Right renal pelvis (tissue), 4 donors: ENCODE results near the gene ACVR1B. TPM values are rescaled to one million over a fixed set of nuclear protein-coding genes. Genes with fewer than 3 reads are reported as not detected.
"Not testable (repeated sequence)": the region's sequence is repeated elsewhere in the genome, so short reads cannot be mapped to it uniquely, and the experiment has no call there.

Experiments used
- DNase-seq, 4 donors: peaks; one replicate each; pipeline ENCODE4 v3.0.0-alpha.2; 2013; ENCODE audit warnings: low read depth in 4 of 4, low spot score in 3 of 4, missing footprints in 1 of 4
- polyA plus RNA-seq, 4 donors: library from polyadenylated mRNA; unstranded; fragments of 120-200 nt; gene quantifications; one replicate each; pipeline ENCODE4 v1.2.1, GENCODE V29; 2013; ENCODE audit not compliant: insufficient read length in 4 of 4

Gene ACVR1B
- polyA plus RNA-seq, 4 donors, result 59.1 to 61.9 (median 59.3) TPM

GRCh38 chr12:51963477-51963876 is 12.0 kb downstream of the ACVR1B start:
- no peak for DNase-seq

DNA sequence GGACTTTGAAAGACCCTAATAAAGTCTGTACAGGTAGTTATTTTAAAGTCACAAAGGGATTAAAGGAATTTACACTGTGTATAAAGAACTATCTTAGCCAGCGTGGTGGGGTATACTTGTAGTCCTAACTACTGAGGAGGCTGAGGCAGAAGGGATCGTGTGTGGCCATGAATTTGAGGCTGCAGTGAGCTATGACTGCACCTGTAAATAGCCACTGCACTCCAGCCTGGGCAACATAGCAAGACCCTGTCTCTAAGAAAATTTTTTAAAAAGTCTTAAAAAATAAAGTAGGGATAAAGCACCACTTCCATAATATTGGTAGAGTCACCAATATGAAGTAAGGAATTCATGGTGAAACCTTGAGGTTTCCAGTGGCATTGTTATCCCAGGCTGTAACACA is 18.1 kb downstream of the ACVR1B start:
- no peak for DNase-seq

DNA sequence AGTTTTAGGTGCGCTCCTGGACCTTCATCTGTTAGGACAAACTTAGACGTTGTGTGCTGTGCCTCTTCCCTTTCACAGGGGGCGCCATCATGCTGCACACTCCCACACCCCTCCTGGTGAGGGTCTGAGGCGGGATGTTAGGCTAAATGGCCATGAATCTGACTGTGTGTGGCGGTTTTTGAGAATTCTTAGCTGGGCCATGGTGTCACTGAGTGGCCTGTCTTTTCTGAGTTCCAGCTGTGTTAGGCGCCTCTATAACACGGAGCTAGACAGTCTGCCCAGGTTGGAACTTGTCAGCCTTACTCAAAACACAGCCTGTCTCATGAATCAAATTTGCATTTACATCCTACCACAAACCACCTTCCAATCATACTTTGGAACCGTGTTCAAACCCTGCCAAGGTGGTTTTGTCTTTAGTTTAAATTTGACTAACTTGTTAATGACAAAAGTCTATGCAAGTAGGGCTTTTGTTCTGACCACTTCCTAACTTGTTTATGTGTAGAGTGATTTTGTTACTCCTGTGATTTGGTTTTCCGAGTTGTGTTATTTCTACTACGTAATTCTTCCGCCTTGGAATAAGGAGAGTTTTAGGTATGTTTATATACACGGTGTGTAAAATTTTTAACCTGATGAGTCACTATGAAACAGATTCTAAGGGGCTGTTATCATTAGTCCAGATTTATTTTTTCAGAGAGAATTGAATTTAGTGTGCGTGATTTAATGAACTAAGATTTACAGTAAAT is 19.6 kb downstream of the ACVR1B start:
- DNase-seq, result peak in 1 of 4 donors; percentile 42

GRCh38 chr12:51971679-51972421 is 20.4 kb downstream of the ACVR1B start:
- DNase-seq, result no peak

- DNase-seq, result no peak
Measured at GRCh38 chr12:51972422-51972812, 20.9 kb downstream of the ACVR1B start.

- no peak for DNase-seq
Measured at GRCh38 chr12:51972849-51973273, 21.4 kb downstream of the ACVR1B start.

- no peak for DNase-seq
Measured at GRCh38 chr12:51973560-51973959, 22.1 kb downstream of the ACVR1B start.

- DNase-seq, result no peak
Measured at GRCh38 chr12:51974646-51975045, 23.1 kb downstream of the ACVR1B start.

DNA sequence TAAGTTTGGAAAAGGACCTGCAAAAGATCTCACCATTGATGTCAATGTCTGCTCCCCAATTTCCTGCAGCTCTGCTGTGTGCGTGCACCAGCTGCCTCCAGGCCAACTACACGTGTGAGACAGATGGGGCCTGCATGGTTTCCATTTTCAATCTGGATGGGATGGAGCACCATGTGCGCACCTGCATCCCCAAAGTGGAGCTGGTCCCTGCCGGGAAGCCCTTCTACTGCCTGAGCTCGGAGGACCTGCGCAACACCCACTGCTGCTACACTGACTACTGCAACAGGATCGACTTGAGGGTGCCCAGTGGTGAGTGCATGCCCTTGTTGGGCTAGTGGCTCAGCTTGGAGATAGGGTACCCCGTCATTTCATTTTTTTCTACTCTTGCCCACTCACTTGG is 23.7 kb downstream of the ACVR1B start:
- DNase-seq, result no peak

GRCh38 chr12:51976376-51977160 is 25.1 kb downstream of the ACVR1B start:
- DNase-seq, result peak in 1 of 4 donors; percentile 77

DNA sequence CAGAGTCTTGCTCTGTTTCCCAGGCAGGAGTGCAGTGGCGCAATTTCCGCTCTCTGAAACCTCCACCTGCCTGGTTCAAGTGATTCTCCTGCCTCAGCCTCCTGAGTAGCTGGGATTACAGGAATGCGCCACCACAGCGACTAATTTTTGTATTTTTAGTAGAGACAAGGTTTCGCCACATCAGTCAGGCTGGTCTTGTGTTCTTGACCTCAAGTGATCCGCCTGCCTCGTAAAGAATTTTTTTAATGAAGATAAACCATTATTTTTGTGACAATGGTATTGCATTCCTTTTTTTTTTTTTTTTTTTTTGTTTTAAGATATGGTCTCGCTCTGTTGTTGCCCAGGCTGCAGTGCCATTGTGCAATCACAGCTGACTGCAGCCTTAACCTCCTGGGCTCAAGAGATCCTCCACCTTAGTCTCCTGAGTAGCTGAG is 25.8 kb downstream of the ACVR1B start:
- no peak for DNase-seq

DNA sequence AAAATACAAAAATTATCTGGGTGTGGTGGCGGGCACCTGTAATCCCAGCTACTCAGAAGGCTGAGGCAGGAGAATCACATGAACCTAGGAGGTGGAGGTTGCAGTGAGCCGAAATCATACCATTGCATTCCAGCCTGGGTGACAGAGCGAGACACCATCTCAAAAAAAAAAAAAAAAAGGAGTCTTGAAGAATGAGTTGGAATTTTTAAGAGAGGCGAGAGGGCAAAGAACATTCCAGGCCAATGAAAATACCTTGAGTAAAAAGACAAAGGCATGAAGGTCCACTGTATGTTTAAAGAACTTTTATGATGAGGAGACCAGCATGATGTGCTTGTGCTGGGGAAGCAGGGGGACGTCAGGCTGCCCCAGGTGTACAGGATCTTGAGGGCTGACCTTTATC is 27.8 kb downstream of the ACVR1B start:
- DNase-seq, result not testable (repeated sequence)

DNA sequence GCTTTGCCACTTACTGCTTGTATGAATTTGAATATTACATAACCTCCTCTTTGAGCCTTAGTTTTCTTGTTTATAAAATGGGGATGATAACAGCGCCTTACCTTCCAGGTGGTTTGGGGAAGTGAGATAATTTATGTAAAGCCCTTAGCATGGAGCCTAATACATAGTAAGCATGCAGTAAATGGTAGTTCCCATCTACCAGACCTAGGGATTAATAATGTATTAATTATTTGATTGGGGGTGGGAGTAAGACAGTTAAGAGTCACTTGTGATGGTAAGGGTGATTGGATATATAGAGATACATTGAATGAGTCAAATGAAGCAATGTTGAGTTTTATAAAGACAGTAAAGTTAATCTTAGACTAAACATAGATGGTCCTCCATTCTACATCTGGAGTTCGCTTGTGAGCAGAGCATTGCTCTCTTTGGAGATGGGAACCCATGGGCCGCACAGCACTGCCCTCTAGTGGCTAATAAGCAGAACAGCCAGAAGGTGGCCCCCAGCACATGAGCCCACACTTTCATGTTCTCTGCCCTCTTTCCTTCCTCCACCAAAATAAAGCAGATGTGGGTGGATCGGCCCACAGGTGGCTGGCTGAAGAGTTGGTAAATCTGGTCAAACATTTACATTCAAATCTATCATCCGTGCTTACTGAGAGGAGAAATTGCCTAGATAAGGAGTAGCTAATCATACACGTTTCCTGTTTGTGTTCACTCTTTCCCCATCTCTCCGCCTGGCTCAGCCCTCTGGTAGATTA is 28.7 kb downstream of the ACVR1B start:
- peak in 1 of 4 donors; percentile 47 for DNase-seq

GRCh38 chr12:51980809-51981127 is 29.3 kb downstream of the ACVR1B start:
- DNase-seq, result no peak

GRCh38 chr12:51984657-51985056 is 33.2 kb downstream of the ACVR1B start:
- DNase-seq, result no peak

GRCh38 chr12:51985154-51985835 is 33.8 kb downstream of the ACVR1B start:
- no peak for DNase-seq

GRCh38 chr12:51986834-51987233 is 35.3 kb downstream of the ACVR1B start:
- DNase-seq, result no peak

DNA sequence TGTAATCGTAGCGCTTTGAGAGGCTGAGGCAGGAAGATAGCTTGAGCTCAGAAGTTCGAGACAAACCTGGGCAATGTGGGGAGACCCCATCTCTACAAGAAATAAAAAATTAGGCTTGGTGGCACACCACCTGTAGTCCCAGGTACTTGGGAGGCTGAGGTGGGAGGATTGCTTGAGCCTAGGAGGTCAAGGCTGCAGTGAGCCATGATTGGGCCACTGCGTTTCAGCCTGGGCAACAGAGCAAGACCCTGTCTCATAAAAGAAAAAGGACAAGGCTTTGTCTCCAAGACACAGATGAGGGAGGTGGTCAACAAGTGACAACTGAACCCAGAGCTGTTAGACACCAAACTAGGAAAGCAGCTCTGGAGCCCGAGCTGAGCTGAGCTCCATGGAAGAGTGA is 40.7 kb downstream of the ACVR1B start:
- no peak for DNase-seq

- no peak for DNase-seq
Measured at GRCh38 chr12:51994539-51994820, 43.0 kb downstream of the ACVR1B start.

DNA sequence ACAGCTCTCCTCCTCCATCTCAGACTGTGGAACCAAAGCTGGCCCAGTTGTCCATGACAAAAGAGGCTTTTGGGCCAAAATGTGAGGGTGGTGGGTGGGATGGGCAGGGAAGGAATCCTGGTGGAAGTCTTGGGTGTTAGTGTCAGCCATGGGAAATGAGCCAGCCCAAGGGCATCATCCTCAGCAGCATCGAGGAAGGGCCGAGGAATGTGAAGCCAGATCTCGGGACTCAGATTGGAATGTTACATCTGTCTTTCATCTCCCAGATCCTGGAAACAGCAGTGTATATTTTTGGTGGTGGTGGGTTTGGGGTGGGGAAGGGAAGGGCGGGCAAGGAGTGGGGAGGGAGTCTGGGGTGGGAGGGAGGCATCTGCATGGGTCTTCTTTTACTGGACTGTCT is 43.5 kb downstream of the ACVR1B start:
- DNase-seq, result no peak
